GM20431 (cell line): Measurements from ENCODE around the gene FADS1.

ENCODE experiments used
- in situ Hi-C: fragments of 300-500 bp; cut with MseI, MboI; formaldehyde crosslinking; loops from one replicate; pipeline ENCODE4 v1.15.0; 2020; ENCODE audit warnings: low sequenced_read_pairs; ENCODE audit not compliant: unreplicated experiment

FADS1 gene

GRCh38 chr11:61828629-61829407, 12.0 kb upstream of the FADS1 start:
- in situ Hi-C loops, result no loop called here

GRCh38 chr11:61828379-61828628, 11.5 kb upstream of the FADS1 start:
- in situ Hi-C loops, result no loop called here

GRCh38 chr11:61827571-61828378, 11.0 kb upstream of the FADS1 start, which contains the start of gene FADS2:
Gene FADS2 (plus strand): TSS chr11:61828300. CDS start chr11:61828391, 91 bp downstream.
- in situ Hi-C loops, result no loop called here

GRCh38 chr11:61826930-61827570, 10.2 kb upstream of the FADS1 start:
- in situ Hi-C loops, result no loop called here

GRCh38 chr11:61820174-61820573, 3.4 kb upstream of the FADS1 start:
- in situ Hi-C loops, result no loop called here

- in situ Hi-C loops, result no loop called here
Observed at GRCh38 chr11:61817471-61818202, 834 bp upstream of the FADS1 start.

- in situ Hi-C loops, result no loop called here
Observed at GRCh38 chr11:61815790-61816735, 740 bp downstream of the FADS1 start.

- in situ Hi-C loops, result no loop called here
Observed at GRCh38 chr11:61814958-61815789, 1.6 kb downstream of the FADS1 start.

GRCh38 chr11:61814247-61814957, 2.4 kb downstream of the FADS1 start:
- in situ Hi-C loops, result no loop called here

- in situ Hi-C loops, result no loop called here
Observed at GRCh38 chr11:61812736-61813411, 3.9 kb downstream of the FADS1 start.

GRCh38 chr11:61811831-61812230, 5.0 kb downstream of the FADS1 start:
- in situ Hi-C loops, result no loop called here

- in situ Hi-C loops, result no loop called here
Observed at GRCh38 chr11:61810671-61811175, 6.1 kb downstream of the FADS1 start.

- in situ Hi-C loops, result no loop called here
Observed at GRCh38 chr11:61806785-61807184, 10.0 kb downstream of the FADS1 start.

- in situ Hi-C loops, result no loop called here
Observed at GRCh38 chr11:61805146-61805545, 11.7 kb downstream of the FADS1 start.

- in situ Hi-C loops, result no loop called here
Observed at GRCh38 chr11:61803889-61804647, 12.7 kb downstream of the FADS1 start.

GRCh38 chr11:61802605-61803004, 14.2 kb downstream of the FADS1 start:
- in situ Hi-C loops, result no loop called here
